Stimulated activated CD8-positive, alpha-beta memory T cell treated with anti-CD3 and anti-CD28 coated beads, Interleukin-15, amount 100 ng/mL, for 4 hours (primary cell): ENCODE data around the gene NUP214.
"Not testable (repeated sequence)": the region's sequence is repeated elsewhere in the genome, so short reads cannot be mapped to it uniquely, and the experiment has no call there.

ENCODE experiments used
- DNase-seq, 2 donors: peaks; one replicate each; pipeline ENCODE4 v3.0.0-alpha.2; 2020; ENCODE audit warnings: low read depth in 2 of 2

The NUP214 gene

GRCh38 chr9:131116281-131117120 is 8.9 kb upstream of the NUP214 start:
- DNase-seq = no peak

DNA sequence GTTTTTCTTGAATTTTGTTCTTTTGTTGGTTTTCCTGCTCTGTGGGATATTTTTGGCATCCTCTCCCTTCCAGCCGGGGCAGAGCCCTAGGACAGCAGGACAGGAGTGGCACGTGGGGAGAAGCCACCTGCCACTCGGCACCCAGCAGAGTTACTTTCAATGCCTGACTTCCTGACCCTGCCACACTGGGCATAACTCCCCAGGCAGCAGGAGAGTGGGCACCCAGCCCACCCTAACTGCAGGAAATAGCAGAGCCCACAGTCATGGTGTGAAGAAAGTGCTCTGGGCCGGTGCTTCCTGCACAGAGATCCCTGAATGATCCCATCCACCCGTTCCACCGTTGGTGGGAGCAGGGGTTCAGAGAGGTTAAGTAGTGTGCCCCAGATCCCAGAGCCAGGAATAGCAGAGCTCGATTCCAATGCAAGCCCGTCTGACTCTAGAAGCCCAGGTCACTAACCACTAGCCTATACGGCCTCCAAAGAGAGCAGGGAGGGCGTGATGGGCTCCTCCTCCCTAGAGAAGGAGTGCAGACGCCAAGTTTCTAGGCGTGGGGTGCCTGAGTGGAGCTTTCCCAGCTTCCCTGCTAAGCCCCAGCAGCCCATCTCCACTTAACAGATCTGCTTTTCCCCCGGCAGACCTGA is 8.1 kb upstream of the NUP214 start:
- no peak for DNase-seq

- no peak for DNase-seq
Observed at GRCh38 chr9:131117762-131118145, 7.6 kb upstream of the NUP214 start.

- DNase-seq = no peak
Observed at GRCh38 chr9:131119600-131119999, 5.8 kb upstream of the NUP214 start.

- no peak for DNase-seq
Observed at GRCh38 chr9:131120620-131121228, 4.7 kb upstream of the NUP214 start.

DNA sequence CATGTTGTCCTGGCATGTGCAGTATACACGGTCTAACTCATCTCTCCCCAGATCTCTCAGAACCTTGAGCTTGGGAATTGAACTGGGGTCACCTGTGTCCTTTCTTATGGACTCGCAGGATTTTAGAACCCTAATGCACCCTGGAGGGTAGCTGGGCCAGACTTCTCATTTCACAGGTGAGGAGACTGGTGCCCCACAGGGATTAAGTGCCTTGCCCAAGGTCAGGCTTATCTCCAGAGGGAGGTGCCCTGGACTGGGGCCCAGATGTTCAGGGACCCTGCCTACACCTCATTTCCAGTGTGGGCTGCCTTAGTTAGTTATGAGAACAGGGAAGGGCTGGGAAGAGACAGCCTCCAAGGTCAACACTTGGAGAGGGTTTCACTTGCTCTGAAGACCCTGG is 4.0 kb upstream of the NUP214 start:
- no peak for DNase-seq

DNA sequence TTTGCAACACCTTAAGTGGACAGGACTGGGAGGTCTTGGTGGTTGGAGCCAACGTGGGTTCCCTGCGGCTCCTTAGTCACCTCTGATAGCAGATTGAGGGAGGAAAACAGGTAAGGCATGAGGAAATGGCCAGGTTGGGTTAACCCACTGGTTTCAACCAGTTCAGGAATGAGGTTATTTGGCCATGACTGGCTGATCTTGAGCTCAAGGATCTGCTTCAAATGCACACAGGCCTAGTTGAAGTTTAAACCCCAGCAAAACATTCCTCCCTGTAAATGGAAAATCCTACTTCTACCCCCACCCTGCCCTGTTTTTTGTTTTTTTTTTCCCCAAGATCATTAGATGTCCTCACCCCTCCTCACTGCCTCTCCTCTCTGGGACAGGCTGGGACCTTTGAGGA is 3.2 kb upstream of the NUP214 start:
- no peak for DNase-seq

DNA sequence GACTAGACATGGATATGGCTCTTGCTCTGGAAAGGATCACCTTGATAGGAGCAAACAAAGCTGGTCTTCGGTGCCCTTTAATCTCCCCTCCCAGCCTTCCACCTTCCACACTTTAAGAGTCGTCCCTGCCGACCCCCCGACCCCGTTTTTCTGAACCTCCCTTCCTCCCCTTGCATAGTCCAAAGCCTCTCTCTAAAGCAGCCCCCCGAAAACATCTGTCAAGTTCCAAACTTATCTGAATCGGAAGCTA is 423 bp upstream of the NUP214 start:
- DNase-seq = no peak

- DNase-seq = no peak
Observed at GRCh38 chr9:131126059-131126426, 657 bp downstream of the NUP214 start.

- DNase-seq = no peak
Observed at GRCh38 chr9:131129183-131129582, 3.8 kb downstream of the NUP214 start.

DNA sequence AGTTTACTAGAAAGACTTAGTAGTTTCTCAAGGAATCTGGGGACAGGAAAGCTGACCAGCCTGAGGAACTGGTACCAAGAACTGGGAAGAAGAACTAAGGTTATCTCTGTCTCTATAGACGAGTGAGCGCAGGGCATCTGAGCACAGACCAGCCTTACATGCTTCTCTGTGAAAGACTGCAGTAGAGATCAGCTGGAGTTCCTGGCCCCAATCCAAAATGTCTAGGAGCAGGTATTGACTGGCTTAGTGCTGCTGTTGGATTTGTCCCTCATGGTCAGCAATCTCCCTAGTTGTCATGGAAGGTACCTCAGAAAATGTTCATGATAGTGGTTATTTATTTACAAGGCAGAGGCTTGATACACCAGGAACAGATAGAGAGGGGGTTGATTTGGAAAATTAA is 13.3 kb downstream of the NUP214 start:
- DNase-seq = no peak

DNA sequence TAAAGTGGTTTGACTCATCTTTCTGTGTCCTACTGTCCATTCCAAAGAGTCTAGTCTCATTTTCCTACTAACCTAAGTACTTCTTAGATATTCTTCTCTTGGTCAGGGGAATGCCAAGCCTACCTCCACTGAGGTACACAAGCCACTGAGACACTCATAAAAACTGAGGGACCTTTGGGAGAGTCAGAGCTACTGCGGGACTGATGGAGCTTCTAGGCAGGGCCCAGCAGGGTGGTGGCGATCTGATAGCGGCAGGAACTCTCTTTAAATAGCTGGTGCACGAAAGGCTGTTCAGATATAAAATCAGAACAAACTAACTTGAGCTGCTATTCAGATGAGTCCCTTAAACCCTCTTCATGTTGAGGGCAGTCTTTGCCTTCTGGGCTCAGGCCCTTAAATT is 14.7 kb downstream of the NUP214 start:
- DNase-seq = no peak

- no peak for DNase-seq
Observed at GRCh38 chr9:131140550-131140949, 15.2 kb downstream of the NUP214 start.

- DNase-seq = no peak
Observed at GRCh38 chr9:131142160-131142559, 16.8 kb downstream of the NUP214 start.

GRCh38 chr9:131144201-131144600 is 18.8 kb downstream of the NUP214 start:
- DNase-seq = no peak

- no peak for DNase-seq
Observed at GRCh38 chr9:131145245-131145644, 19.9 kb downstream of the NUP214 start.

DNA sequence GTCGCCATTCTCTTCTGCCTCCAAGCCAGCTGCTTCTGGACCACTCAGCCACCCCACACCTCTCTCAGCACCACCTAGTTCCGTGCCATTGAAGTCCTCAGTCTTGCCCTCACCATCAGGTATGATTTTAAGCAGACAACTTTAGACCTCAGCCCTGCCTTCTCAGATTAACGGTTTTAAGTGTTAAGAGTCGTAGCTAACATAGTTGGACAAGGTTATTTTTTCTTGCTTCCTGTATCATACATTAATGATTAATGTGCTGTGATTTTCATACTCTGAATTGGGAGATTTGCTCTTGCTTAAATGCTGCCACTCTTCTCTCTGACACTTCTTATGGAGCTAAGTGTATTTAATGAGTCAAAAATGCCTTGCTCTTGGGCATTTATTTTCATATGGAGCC is 20.8 kb downstream of the NUP214 start:
- DNase-seq = no peak

GRCh38 chr9:131148276-131148675 is 22.9 kb downstream of the NUP214 start:
- DNase-seq = no peak

GRCh38 chr9:131148966-131149687 is 23.7 kb downstream of the NUP214 start:
- DNase-seq = no peak

DNA sequence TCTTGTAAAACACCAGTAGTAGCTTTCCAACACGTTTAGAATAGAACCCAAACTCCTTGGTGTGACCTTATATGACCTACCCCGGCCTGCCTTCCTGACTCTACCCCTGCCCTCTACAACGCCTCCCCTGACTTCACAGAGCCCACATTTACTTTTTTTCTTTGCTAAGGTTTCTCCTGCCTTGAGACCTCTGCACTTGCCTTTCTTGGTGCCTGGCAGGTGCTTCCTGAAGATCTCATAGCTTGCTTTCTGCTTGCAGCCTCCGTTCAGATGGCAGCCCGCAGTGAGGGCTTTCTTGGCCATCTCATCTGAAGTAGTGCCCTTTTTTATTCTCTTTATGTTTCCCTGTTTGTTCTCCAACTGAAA is 24.3 kb downstream of the NUP214 start:
- DNase-seq = no peak

- DNase-seq = no peak
Observed at GRCh38 chr9:131153595-131153994, 28.2 kb downstream of the NUP214 start.

DNA sequence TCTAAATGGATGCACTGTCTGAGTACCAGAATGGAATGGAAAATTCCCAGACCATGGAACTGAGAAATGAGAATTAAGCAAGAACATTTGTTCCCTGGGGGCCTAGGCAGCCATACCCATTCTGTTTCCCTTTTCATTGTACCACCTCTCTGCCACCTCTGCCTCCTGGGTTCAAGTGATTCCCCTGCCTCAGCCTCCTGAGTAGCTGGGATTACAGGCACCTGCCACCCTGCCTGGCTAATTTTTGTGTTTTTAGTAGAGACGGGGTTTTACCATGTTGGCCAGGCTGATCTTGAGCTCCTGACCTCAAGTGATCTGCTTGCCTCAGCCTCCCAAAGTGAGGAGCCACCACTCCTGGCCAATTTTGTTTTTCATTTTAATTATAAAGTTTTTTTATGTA is 33.3 kb downstream of the NUP214 start:
- DNase-seq = not testable (repeated sequence)
